HG02642 (cell line): Measurements from ENCODE around the gene C1orf87.
"Not testable (repeated sequence)": the region's sequence is repeated elsewhere in the genome, so short reads cannot be mapped to it uniquely, and the experiment has no call there.

Experiments
- ATAC-seq: cut with Tn5 transposase; IDR thresholded peaks from one replicate; pipeline ENCODE4 v1.9.1; 2021; ENCODE audit warnings: mild to moderate bottlenecking; ENCODE audit not compliant: unreplicated experiment, poor library complexity

C1orf87 gene

GRCh38 chr1:59999006-59999405, 74.6 kb downstream of the C1orf87 start:
- no peak for ATAC-seq

GRCh38 chr1:59997479-59998115, 76.0 kb downstream of the C1orf87 start:
- no peak for ATAC-seq

GRCh38 chr1:59994302-59995198, 79.0 kb downstream of the C1orf87 start:
- ATAC-seq = no peak

- no peak for ATAC-seq
Observed at GRCh38 chr1:59992040-59992820, 81.3 kb downstream of the C1orf87 start.

- no peak for ATAC-seq
Observed at GRCh38 chr1:59990470-59990869, 83.1 kb downstream of the C1orf87 start.

- ATAC-seq = no peak
Observed at GRCh38 chr1:59986516-59987310, 86.9 kb downstream of the C1orf87 start.

GRCh38 chr1:59985911-59986515, 87.6 kb downstream of the C1orf87 start:
- ATAC-seq = no peak

- ATAC-seq = no peak
Observed at GRCh38 chr1:59979666-59980065, 93.9 kb downstream of the C1orf87 start.

GRCh38 chr1:59978511-59978910, 95.1 kb downstream of the C1orf87 start:
- ATAC-seq = no peak

- ATAC-seq = no peak
Observed at GRCh38 chr1:59978026-59978425, 95.5 kb downstream of the C1orf87 start.

GRCh38 chr1:59977075-59977410, 96.5 kb downstream of the C1orf87 start:
- ATAC-seq = no peak

GRCh38 chr1:59976194-59977074, 97.1 kb downstream of the C1orf87 start:
- peak; percentile 53 for ATAC-seq

GRCh38 chr1:59973719-59974118, 99.9 kb downstream of the C1orf87 start:
- no peak for ATAC-seq

GRCh38 chr1:59972216-59972927, 101.2 kb downstream of the C1orf87 start:
- ATAC-seq = no peak

GRCh38 chr1:59971464-59971911, 102.1 kb downstream of the C1orf87 start:
- ATAC-seq = no peak

- ATAC-seq = not testable (repeated sequence)
Observed at GRCh38 chr1:59969542-59970175, 103.9 kb downstream of the C1orf87 start.

GRCh38 chr1:59968746-59969145, 104.8 kb downstream of the C1orf87 start:
- not testable (repeated sequence) for ATAC-seq

- no peak for ATAC-seq
Observed at GRCh38 chr1:59967780-59968179, 105.8 kb downstream of the C1orf87 start.
